AG10803 (cell line): Measurements from ENCODE around the gene NTSR1.

ENCODE experiments used
- DNase-seq: peaks from one replicate; pipeline ENCODE4 v3.0.0; 2010; ENCODE audit warnings: low read depth
- H3K4me3 ChIP-seq: 2 replicates; pipeline ENCODE4 v1.5.1; 2011; ENCODE audit warnings: mild to moderate bottlenecking, low read length, control low read depth
- TF ChIP-seq, protein P1 (sequence below): conservative IDR thresholded peaks from 2 replicates; pipeline ENCODE4 v1.5.1; 2011; ENCODE audit warnings: mild to moderate bottlenecking, low read length, control low read depth, inconsistent platforms

Gene NTSR1

DNA sequence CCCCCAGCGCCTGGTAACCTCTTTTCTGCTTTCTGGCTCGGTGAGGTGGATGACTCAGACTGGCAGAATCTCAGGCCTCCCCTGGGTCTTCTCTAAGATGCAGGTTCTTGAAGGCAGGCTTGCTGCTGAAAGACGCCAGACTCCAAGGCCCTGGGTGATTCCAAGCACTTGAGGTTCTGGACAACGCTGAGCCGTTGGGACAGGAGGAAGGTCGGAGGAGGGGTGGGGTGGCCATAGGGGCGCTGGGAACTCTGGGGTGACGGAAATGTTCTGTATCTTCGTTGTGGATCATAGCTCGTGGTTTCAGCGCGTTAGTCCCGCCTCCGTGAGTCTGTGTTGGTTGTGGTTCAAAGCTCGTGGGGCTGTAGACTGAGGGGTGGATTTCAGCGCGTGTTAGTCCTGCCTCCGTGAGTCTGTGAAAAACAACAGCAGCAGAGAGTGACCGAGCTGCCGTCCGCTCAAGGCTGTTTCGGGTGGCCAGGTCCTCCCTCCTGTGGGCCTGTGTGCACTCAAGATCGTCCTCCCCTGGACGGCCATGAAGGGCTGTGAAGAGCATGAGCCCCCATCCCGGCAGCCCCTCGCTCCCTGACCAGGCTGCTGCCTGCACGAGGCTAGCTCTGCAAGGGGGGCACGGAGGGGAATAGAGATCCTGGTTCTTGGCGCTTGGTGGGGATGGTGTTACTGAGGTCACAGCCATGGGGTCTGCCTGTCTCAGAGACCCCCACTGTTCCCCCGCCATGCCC is 7.7 kb downstream of the NTSR1 start:
- H3K4me3 ChIP-seq, result no peak overlapping the region
- DNase-seq, result no peak
- TF ChIP-seq, protein P1, sequence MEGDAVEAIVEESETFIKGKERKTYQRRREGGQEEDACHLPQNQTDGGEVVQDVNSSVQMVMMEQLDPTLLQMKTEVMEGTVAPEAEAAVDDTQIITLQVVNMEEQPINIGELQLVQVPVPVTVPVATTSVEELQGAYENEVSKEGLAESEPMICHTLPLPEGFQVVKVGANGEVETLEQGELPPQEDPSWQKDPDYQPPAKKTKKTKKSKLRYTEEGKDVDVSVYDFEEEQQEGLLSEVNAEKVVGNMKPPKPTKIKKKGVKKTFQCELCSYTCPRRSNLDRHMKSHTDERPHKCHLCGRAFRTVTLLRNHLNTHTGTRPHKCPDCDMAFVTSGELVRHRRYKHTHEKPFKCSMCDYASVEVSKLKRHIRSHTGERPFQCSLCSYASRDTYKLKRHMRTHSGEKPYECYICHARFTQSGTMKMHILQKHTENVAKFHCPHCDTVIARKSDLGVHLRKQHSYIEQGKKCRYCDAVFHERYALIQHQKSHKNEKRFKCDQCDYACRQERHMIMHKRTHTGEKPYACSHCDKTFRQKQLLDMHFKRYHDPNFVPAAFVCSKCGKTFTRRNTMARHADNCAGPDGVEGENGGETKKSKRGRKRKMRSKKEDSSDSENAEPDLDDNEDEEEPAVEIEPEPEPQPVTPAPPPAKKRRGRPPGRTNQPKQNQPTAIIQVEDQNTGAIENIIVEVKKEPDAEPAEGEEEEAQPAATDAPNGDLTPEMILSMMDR, result no peak

DNA sequence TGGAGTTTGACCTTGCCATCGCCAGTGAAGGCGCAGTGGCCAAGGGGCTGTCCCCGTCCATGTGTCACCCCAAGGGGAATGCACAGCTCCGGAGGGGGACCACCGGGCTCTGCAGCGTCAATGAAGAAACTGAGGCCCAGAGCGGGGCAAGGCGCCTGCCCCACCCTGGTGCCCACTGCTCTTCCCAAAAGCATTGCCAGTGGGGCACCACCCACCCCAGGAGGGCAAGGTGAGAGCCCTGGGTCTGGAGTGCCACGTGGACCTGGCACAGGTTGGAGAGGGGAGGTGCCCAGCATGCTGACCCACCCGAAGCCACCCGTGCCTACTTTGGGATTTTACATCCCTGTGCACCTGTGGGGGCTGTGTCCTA is 8.3 kb downstream of the NTSR1 start:
- no peak for DNase-seq
- no peak overlapping the region for H3K4me3 ChIP-seq
- TF ChIP-seq, protein P1, result no peak

DNA sequence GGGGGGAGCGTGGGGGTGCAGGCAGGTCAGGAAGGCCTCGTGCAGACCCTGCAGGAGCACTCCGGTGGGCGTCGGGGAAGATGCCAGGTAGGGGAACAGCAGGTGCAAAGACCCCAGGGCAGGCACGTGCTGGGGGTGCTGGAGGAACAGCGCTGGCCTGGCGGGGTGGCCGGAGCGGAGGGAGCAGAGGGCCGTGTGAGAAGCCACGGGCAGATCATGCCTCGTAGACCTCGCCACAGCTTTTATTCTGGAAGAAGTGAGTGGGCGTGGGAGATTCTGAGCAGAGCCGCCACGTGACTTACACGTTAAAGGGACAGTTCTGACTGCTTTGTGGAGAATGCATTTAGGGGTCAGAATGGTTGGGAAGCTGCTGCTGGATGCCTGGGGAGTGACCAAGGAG is 9.3 kb downstream of the NTSR1 start:
- TF ChIP-seq, protein P1, result no peak
- DNase-seq, result no peak
- no peak overlapping the region for H3K4me3 ChIP-seq

DNA sequence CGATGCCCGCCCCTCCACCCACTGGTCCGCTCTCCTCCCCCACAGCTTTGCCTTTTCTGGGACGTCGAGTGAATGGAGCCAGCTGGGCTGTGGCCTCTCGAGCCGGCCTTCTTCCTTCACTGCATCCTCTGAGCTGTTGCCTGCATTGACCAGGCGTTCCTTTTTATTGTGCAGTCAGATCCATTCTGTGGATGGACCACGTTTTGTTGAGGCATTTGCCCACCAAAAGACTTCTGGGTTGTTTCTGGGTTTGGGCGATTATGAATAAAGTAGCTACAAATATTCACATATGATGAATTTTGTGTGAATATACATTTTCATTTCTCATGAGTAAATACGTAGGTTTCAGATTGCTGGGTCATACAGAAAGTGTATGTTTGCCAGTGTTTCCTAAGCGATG is 9.9 kb downstream of the NTSR1 start:
- TF ChIP-seq, protein P1, result no peak
- DNase-seq, result no peak
- no peak overlapping the region for H3K4me3 ChIP-seq

DNA sequence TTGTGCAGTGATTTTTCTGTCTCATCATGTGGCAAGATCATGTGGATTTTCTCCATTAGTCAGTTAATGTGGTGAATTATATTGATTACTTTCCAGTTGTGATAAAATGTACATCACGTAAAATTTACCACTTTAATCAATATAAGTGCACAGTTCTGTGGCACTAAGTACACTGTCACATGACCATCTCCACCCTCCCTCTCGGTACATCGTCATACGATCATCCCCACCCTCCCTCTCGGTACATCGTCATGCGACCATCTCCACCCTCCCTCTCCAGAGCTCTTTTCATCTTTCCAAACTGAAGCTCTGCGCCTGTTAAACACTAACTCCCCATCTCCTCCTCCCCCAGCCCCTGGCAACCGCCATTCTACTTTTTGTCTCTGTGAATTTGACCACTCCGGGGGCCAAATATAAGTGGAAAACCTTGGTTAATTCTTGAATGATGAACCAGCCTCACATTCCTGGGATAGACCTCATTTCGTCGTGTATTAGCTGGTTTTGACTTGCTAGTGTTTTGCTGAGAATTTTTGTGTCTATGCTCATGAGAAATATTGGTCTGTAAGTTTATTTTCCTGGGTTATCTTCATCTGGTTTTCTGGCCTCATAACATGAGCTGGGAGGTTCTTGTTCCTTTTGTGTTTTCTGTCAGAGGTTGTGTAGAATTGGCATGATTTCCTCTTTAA is 10.8 kb downstream of the NTSR1 start:
- H3K4me3 ChIP-seq, result no peak overlapping the region
- TF ChIP-seq, protein P1, result no peak
- no peak for DNase-seq

DNA sequence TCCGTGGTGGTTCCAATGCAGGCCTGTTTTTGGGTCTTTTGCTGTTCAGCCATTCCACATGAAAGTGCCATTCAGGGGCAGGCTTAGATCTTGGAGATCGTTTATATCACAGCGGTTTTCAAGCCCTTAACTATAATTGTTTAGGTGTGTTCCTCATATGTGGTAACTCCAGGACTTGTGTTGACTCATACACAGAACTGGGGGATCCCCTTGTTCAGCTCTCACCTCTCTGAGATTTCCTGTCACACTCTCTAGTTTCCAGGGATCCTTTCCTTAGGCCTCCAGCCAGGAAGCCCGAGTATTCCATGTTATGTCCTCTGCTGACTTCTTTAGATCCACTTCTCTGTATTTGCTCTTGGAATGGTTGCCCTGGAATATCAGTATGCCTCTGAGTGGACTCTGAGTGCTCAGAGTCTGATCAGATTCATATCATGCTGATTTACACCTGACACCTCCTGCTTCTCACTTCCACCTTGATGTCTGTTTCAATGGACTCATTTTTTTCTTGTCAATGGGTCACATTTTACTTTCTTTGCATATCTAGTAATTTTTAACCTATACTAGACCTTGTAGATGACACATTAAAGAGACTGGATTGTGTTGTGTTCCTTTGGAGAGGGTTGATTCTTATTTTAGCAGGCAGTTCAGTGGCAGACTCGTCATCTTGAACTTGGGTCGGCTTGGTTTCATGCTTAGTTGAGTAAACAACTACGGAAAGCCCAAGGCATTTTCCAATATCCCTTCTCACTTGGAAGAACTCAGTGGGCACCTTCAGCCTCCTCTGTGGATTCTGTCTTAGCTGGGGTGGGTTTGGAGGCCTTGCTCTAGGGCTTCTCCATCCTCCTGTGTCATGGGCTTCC is 13.1 kb downstream of the NTSR1 start:
- TF ChIP-seq, protein P1, result no peak
- H3K4me3 ChIP-seq, result no peak overlapping the region
- no peak for DNase-seq
